DOHH2 (cell line): ENCODE measurements around the gene WBP2.

Experiments used
- CTCF ChIP-seq: fragments of 200-600 bp; sonication (generic); IDR thresholded peaks from one replicate; pipeline ENCODE4 v1.5.1; 2014; ENCODE audit warnings: antibody characterized with exemption, mild to moderate bottlenecking, low read depth, low read length; ENCODE audit not compliant: poor library complexity, severe bottlenecking
- EZH2phosphoT487 ChIP-seq: fragments of 200-600 bp; sonication (generic); IDR thresholded peaks from 2 replicates; pipeline ENCODE4 v1.6.1; 2017; ENCODE audit warnings: borderline replicate concordance, mild to moderate bottlenecking, antibody characterized with exemption, low read length, moderate library complexity, mixed read lengths

- TF ChIP-seq CTCF (no peak), EZH2phosphoT487 (no peak)
Observed at GRCh38 chr17:75854881-75855309, 240 bp downstream of the WBP2 start.
